HG02973 (cell line): ENCODE results near the gene ESYT3.

Source experiments
- ATAC-seq: cut with Tn5 transposase; IDR thresholded peaks from one replicate; pipeline ENCODE4 v1.9.1; 2021; ENCODE audit warnings: moderate library complexity; ENCODE audit not compliant: unreplicated experiment

Gene ESYT3

DNA sequence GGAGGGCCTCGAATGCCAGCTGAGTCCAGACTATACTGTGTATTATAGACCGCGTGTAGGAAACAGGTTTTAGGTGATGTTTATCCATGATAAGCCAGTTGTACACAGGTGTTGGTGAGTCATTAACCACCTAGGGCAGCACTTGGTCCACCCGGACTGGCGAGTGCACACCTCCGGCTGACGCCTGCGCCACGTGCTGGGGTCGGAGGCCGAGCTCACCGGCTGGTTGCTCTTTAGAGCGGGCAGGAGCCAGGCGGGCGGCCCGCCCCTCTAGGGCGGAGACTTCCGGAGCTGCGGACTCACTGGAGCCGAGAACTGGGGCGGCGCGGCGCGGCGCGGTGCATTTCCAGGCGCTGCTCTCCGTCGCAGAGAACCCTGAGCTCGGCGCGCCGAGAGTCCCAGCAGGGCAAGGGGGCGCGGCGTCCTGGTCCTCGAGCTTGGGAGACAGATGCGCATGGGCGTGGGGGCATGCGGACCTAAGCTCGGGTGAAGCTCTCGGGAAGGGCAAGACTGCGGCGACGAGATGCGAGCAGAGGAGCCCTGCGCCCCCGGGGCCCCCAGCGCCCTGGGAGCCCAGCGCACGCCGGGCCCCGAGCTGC, at the start of gene ESYT3:
Gene ESYT3, plus strand, starts transcription at position 341 of the 599 bp plus-strand sequence. Its CDS starts 183 bp downstream, at position 524.
- no peak for ATAC-seq

GRCh38 chr3:138384976-138385375, 49.4 kb upstream of the ESYT3 start:
- ATAC-seq: no peak

GRCh38 chr3:138389144-138389601, 45.2 kb upstream of the ESYT3 start:
- ATAC-seq: no peak

DNA sequence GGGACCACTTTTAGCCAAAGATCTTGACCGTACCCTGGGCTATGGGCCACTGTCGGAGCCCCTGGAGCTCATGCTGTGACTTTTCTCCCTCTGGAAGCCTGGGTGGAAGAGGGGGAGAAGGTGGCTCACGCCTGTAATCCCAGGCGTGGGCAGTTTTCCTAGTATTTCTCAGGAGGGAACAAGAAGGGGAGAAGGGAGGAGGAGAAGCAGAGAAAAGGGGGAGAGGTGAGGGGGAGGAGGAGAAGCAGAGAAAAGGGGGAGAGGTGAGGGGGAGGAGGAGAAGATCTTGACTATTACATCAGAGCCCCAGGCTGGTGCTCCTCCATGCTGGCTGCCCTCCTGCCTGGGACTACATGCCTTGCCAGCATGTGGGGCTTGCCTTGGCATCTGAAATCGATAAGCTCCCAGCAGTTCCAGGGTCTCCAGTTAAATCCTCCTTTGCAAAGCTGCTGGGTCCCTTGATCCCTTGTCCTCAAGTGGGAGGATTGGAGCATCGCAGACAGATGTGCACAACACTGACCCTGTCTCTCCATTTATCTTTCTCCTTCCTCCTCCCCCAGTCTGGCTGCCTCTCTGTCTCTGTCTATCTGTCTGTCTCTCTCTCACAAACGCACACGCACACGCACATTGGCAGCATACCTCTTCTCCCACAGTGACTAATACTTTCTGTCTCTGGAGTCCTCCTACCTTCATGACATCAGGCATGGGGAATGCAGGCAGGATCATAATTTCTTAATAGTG, 44.4 kb upstream of the ESYT3 start:
- ATAC-seq: no peak

- ATAC-seq: no peak
These were observed 43.9 kb upstream of the ESYT3 start for GRCh38 chr3:138390582-138390932.

- ATAC-seq: no peak
These were observed 40.3 kb upstream of the ESYT3 start for GRCh38 chr3:138394156-138394555.

DNA sequence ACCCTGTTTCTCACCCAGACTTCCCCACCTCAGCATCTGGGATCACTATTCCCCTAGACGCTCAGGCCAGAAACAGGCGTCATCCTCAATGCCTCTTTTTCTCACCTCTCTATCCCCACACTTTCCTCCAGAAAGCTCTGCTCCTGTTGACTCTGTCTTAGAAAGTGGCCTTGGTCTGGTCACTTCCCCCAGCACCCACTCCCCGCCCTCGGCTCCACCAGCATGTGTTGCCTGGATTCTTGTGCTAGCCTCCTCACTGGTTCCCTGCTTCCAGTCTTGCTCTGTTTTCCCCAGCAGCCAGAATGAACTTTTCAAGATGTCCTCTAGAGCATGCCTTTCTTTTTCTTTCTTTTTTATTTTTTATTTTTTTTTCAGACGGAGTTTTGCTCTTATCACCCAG, 39.7 kb upstream of the ESYT3 start:
- no peak for ATAC-seq

GRCh38 chr3:138395865-138396751, 38.3 kb upstream of the ESYT3 start:
- no peak for ATAC-seq

DNA sequence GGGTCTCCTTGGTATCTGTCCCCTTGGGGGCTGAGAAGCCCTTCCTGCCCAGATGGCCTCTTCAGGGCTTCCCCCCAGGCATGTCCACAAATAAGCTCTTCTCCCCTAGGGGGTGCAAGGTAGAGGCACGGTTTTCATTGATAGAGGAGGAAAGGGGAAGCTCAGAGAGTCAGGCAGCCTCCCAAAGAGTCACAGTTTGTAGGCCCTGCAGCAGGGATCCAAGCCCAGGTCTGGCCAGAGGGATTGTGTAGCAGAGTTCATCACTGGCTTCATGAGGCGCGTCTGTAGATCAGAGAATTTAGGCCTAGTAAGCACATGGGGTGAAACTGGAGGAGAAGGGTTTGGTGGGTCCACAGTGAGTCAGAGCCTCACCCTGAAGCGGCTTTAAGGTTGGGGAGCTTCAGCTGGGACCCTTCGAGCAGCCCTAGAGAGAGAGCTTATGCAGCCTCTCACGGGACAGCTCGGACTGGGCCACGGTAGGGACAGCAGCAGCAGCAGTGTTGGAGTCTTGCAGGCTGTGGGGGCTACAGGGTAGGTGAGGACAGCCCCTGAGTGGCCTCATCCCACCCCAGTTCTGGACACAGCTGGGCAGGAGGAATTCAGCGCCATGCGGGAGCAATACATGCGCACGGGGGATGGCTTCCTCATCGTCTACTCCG, 37.5 kb upstream of the ESYT3 start:
- ATAC-seq: no peak

- no peak for ATAC-seq
These were observed 36.4 kb upstream of the ESYT3 start for GRCh38 chr3:138397983-138398382.

DNA sequence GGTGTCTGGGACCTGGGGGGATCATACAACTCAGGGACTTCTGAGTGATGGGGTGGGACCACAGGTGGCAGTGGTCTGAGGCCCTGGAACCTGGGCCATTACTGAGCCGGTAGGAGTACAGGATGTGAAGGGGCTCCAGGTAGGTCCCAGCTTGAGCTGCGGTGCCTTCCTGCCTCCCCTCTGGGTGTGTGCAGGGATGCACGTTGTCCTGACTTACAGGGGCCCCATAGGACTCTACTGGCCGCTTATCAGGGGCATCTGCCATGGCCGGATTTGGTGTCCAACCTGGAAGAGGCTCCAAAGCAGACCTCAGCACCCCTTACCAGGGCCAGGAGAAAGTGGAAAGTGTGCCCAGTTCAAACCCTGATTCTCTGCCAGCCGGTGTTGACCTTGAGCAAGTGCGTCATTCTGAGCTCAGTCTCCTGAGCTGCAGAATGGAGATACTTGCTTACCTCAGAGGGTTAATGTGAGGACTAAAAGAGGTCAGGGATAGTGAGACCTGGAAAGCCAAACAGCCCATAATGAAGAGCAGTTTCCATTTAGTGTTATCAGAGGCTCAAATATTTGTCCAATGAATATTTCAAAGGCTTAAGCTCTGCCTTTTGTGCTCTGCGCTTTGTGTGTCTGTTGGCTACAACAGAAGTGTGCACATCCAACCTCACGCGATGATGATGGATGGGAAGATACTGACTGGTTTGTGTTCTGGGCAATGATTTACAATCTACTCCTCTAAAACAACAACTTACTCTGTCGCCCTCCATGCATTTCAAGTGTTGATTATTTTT, 35.4 kb upstream of the ESYT3 start:
- no peak for ATAC-seq

GRCh38 chr3:138399766-138400165, 34.6 kb upstream of the ESYT3 start:
- no peak for ATAC-seq

DNA sequence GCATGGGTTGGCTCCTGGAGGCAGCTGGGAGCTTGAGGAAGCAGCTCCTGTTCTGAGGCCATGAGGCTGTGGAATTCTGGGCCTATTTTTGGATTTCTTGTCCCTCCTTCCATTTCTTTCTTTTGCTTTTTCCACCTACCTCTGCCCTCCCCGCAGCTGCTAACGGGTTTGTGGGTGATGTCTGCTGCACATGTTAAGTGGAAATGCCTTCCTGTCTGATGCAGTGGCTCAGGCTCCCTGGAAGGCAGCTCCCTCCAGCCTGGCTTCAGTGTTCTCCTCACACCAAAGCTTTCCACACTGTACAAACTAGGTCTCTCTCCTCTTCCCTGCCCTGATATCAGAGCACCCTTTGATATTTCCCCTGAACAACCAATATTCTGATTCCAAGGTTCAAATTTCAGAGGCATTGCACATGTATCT, 33.8 kb upstream of the ESYT3 start:
- no peak for ATAC-seq

DNA sequence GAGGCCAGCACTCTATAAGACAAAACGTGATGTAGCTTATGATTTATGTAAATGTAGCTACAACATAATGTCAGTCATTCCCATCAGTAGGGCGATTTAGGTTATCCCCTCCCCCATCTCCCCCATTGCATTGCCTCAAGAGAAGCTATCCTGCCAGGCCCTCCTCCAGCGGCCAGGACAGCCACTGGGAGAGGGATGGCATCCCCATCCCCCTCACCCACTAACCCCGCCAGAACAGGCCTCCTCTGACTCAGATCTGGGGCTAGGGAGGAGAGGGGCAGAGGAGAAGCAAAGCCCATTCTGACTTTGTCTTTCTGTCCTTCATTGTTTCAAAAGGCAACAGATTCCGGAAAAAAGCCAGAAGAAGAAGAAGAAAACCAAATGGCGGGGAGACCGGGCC, 32.6 kb upstream of the ESYT3 start:
- no peak for ATAC-seq

DNA sequence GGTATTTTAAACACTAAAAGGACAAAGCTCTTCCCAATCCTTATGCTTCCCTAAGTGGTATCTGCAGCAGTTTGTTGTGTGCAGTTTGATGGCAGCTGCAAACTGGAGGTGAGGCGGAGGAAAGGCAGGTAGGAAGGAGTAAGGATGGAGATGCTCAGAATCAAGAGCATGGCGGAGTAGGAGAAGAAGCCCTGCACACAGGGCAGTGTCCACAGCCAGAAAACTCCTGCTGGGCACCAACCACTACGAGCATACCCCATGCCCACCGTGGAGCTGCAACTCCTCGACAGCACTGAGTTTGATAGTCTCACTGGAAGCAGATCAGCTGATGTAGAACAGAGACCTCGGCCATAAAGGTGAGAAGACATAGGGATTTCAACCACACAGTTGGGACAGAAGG, 30.3 kb upstream of the ESYT3 start:
- no peak for ATAC-seq

- ATAC-seq: no peak
These were observed 29.4 kb upstream of the ESYT3 start for GRCh38 chr3:138405001-138405400.

- ATAC-seq: no peak
These were observed 28.9 kb upstream of the ESYT3 start for GRCh38 chr3:138405486-138405885.

DNA sequence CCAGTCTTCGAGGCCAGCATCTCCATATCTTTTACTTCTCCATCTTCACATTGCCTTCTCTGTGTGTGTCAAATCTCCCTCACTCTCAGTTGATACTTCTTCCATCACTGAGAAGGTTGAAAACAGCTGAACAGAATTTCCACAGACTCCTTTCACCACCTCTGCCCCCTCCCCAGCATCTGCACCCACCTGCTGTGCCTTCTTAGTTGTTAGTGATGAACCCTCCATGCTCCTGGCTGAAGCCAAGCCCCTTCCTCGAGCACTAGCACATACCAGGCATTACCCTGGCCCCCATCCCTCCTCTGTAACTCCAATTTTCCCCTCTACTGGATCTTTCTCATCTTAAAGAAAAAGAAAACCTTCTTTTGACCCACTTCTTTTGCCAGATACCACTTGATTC, 27.8 kb upstream of the ESYT3 start:
- ATAC-seq: no peak

GRCh38 chr3:138407236-138407907, 27.0 kb upstream of the ESYT3 start:
- ATAC-seq: no peak
